GM12873 (cell line): Measurements from ENCODE around the gene CARMIL1.

Experiments
- TF ChIP-seq, protein P1 (sequence below): IDR thresholded peaks from 2 replicates; pipeline ENCODE4 v1.5.1; 2012; ENCODE audit warnings: low read depth, mild to moderate bottlenecking, moderate library complexity, low read length, control low read depth; ENCODE audit not compliant: insufficient read depth; ENCODE audit errors: missing control alignments

CARMIL1 gene

DNA sequence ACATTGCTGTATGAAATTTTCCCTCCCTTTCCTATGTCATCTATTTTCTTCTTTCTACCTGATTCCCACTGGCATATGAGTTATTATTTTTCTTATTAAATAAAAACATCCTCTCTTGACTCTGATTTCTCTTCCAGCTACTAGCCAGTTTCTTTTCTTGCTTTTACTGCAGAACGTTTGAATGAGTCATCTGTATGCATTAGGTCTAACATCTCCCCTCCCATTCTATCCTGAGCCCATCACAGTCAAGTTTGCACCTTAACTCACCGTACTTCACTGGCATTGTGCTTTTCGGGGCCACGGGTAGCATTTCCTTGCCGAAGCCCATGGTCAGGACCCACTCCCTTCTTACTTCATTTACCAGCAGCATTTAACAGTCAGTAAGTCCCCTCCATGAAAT is 65.7 kb downstream of the CARMIL1 start:
- TF ChIP-seq, protein P1, sequence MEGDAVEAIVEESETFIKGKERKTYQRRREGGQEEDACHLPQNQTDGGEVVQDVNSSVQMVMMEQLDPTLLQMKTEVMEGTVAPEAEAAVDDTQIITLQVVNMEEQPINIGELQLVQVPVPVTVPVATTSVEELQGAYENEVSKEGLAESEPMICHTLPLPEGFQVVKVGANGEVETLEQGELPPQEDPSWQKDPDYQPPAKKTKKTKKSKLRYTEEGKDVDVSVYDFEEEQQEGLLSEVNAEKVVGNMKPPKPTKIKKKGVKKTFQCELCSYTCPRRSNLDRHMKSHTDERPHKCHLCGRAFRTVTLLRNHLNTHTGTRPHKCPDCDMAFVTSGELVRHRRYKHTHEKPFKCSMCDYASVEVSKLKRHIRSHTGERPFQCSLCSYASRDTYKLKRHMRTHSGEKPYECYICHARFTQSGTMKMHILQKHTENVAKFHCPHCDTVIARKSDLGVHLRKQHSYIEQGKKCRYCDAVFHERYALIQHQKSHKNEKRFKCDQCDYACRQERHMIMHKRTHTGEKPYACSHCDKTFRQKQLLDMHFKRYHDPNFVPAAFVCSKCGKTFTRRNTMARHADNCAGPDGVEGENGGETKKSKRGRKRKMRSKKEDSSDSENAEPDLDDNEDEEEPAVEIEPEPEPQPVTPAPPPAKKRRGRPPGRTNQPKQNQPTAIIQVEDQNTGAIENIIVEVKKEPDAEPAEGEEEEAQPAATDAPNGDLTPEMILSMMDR: no peak

DNA sequence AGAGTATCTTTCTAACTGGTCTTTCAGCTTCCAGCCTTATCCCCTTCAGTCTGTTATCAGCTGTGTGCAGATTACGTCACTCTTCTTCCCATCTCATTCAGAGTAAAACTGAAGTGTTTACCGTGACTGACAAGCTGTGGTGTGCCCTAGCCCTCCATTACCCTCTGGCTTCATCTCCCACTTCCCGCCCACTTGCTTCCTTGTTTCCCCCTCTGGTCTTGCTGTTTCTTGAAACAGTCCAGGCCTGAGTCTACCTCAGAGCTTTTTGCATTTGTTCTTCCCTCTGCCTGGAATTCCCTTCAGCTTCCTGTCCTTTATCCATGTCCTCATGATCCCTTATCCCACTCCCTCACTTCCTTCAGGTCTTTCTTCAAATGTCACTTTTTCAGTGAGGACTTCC is 66.9 kb downstream of the CARMIL1 start:
- TF ChIP-seq, protein P1: no peak

DNA sequence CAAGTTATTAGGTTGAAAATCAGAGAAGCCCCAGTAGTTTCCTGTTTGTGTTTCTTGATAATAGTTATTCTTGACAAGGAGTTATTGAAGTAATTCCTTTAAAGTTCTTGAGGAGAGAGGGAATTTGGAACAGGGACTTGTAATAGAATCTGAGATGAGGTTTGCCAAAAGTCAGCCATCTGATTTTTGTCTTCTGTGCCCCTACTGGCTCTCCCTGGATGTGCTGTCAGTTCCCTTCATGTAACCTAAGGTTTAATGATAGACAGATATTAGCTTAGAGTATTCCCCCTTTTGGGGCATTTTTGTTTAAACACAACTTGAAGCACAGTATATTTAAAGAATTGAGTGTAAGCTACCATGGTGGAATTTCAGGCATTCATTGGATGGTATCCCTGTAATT is 71.4 kb downstream of the CARMIL1 start:
- TF ChIP-seq, protein P1: no peak

DNA sequence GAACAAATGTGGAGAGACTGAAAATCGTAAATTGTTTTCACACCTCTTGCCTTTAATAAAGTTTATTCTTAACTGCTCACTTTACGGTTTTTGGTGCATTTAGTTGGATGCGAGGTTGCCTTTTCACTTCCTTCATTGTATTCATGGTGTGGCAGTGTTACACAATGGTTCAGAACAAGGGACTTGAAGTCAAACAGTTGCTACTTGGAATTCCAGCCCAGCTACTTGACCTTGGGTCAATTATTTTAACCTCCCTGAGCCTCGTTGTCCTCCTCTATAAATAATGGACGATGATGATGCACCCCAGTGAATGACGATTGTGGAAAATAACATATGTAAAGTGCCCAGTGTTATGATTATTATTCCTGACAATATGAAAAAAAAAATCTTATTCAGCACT is 72.3 kb downstream of the CARMIL1 start:
- TF ChIP-seq, protein P1: no peak

DNA sequence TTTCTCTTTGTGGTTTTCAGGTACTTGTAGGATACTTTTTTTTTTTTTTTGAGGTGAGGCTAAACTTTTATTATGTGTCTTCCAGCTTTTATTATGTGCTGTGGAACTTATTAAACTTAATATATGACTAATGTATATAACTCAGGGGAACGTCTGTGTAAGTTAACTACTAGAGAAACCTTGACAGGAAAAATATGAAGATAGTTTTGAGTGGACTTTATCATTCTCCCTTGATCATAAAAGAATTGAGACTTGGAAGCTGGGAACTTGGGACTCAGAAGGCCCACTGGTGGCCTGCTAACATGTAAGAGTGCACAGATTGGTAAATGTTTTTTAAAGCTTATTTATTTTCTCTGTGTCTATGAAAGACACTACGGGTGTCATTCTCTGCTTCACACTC is 73.1 kb downstream of the CARMIL1 start:
- TF ChIP-seq, protein P1: no peak

DNA sequence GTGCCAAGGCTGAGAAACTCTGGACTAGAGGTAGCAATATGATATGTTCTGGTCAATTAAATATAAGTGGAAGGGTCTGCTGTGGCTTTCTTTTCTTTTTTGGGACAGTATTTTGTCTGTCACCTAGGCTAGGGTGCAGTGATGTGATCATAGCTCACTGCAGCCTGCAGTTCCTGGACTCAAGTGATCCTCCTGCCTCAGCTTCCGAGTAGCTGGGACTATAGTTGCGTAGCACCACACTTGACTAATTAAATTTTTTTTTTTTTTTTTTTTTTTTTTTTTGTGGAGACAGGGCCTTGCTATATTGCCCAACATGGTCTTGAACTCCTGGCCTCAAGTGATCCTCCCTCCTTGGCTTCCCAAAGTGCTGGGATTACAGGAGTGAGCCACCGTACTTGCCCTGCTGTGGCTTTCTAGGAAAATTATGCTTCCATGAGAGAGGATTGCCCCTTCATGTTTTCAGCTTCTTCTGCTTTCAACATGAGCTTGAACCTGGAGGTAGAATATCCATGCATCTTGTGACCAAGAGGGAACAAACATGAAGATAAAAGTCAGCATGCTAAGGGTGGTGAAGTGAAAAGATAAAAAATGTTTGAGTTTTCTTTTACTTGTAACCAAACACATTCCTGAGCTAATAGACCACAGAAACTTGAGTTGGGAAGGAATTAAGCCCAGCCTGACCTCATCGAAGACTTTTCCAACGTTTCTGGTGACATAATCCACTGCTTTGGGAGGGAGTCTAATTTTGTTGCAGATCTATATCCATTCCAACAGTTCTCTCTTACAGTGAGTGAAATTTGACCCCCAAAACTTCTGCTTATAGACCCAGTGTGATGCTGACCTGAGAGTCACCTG is 75.1 kb downstream of the CARMIL1 start:
- TF ChIP-seq, protein P1: no peak

DNA sequence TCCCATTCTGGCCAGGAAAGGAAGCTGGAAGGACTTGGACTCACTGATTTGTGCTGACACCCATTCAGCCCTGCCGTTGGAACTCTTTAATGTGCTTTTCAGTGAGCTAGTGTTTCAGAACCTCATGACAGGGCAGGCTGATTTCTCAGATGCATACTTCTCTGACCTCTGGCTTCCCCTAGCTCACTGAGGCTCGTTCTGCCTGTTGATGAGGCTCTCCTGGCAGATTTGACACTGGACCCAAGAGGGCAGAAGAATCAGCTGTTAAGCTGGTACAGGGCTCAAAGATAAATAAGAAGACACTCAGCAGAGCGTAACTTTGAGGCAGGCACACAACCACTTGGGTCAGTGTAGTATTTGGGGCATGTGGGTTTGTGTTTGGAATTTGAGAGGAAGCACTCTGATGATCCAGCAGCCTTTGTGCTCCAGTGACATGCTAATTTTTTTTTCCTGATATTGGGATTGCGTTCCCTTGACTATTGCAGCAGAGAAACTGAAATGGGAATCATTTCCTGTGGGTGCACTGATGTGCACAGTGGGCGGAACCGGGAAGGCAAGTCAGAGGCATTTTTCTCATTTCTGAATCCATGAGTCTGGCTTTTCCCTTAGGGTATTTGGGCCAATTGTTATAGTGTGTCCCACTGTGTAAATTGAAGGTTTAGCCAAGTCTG is 80.2 kb downstream of the CARMIL1 start:
- TF ChIP-seq, protein P1: no peak
